Thyroid gland (tissue), 4 donors: ENCODE measurements around the gene LST1.

Source experiments
- POLR2A ChIP-seq, 2 donors: fragments of 450-650 bp; IDR thresholded peaks; one replicate each; pipeline ENCODE4 v1.6.1; 2017; ENCODE audit warnings: antibody characterized with exemption in 2 of 2, mild to moderate bottlenecking in 2 of 2, moderate library complexity in 1 of 2
- TF ChIP-seq, protein P1 (sequence below), 6 experiments: fragments of 200-600 bp in 3 of 6; fragments of 450-650 bp in 3 of 6; sonication (generic) in 3 of 6; IDR thresholded peaks; one replicate each; pipeline ENCODE4 v1.5.1; 2016 to 2019; ENCODE audit warnings: antibody characterized with exemption in 6 of 6, mild to moderate bottlenecking in 2 of 6, inconsistent platforms in 1 of 6, moderate library complexity in 1 of 6

DNA sequence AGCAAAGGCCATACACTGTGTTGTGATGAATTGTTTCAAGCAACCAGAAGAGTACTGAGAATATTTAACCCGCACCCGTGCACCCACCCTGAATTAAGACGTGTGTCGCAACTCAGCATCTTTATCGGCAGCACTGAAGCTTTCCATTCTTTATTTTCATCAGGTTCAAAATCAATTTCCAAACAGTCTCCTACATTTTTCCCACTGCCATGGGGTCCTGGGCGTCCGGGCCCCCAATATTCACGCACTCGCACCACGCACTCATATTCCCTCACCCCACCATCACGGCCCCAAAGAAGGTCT is 5.7 kb upstream of the LST1 start:
- TF ChIP-seq, protein P1, sequence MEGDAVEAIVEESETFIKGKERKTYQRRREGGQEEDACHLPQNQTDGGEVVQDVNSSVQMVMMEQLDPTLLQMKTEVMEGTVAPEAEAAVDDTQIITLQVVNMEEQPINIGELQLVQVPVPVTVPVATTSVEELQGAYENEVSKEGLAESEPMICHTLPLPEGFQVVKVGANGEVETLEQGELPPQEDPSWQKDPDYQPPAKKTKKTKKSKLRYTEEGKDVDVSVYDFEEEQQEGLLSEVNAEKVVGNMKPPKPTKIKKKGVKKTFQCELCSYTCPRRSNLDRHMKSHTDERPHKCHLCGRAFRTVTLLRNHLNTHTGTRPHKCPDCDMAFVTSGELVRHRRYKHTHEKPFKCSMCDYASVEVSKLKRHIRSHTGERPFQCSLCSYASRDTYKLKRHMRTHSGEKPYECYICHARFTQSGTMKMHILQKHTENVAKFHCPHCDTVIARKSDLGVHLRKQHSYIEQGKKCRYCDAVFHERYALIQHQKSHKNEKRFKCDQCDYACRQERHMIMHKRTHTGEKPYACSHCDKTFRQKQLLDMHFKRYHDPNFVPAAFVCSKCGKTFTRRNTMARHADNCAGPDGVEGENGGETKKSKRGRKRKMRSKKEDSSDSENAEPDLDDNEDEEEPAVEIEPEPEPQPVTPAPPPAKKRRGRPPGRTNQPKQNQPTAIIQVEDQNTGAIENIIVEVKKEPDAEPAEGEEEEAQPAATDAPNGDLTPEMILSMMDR (IDR thresholded peaks at IDR 0.05), result no peak
- TF ChIP-seq POLR2A (IDR thresholded peaks at IDR 0.05), result no peak
